22Rv1 (cell line): Measurements from ENCODE around the gene PPIL6.
"Not testable (repeated sequence)": the region's sequence is repeated elsewhere in the genome, so short reads cannot be mapped to it uniquely, and the experiment has no call there.

Experiments used
- H3K27ac ChIP-seq: fragments of 450-650 bp; 2 replicates; pipeline ENCODE4 v1.5.1; 2017
- ZFX ChIP-seq: fragments of 450-650 bp; IDR thresholded peaks from 2 replicates; pipeline ENCODE4 v1.6.1; 2017; ENCODE audit warnings: antibody characterized with exemption, borderline replicate concordance
- TF ChIP-seq, protein P1 (sequence below): fragments of 450-650 bp; IDR thresholded peaks from 2 replicates; pipeline ENCODE4 v1.5.1; 2017; ENCODE audit warnings: mild to moderate bottlenecking

Gene PPIL6

DNA sequence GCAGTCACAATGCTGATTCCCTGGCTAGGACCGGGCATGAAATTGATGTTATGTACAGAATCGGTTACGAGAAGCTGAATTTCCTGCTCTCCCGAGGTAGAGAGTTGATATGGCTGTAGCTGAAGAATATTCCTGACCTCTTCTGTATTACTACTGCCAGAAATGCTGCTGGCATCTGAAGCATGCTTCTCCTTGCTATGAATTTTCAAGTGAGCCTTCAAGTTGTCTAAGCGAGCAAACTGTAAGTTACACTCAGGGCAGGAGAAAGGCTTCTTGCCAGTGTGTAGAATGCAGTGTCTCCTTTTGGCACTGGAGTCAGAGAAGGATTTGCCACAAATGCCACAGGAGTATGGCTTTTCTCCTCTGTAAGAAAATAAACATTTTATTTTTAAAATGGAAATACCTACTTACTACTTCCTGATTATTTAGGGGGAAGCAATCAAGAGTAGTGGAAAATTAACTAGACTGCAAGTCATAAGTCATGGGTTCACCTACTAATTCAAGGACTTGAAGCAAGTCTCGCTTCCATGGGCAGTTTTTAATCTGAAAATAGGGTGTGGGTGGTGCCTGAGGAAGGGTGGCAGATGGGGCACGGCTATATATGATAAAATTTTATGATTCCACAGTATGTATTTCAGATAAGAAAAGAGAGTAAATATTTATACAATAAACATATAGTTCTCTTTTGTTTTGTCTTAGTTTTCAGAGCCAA lies 25.9 kb upstream of the PPIL6 start:
- no peak for TF ChIP-seq ZFX
- TF ChIP-seq, protein P1, sequence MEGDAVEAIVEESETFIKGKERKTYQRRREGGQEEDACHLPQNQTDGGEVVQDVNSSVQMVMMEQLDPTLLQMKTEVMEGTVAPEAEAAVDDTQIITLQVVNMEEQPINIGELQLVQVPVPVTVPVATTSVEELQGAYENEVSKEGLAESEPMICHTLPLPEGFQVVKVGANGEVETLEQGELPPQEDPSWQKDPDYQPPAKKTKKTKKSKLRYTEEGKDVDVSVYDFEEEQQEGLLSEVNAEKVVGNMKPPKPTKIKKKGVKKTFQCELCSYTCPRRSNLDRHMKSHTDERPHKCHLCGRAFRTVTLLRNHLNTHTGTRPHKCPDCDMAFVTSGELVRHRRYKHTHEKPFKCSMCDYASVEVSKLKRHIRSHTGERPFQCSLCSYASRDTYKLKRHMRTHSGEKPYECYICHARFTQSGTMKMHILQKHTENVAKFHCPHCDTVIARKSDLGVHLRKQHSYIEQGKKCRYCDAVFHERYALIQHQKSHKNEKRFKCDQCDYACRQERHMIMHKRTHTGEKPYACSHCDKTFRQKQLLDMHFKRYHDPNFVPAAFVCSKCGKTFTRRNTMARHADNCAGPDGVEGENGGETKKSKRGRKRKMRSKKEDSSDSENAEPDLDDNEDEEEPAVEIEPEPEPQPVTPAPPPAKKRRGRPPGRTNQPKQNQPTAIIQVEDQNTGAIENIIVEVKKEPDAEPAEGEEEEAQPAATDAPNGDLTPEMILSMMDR, result no peak
- no peak overlapping the region for H3K27ac ChIP-seq

GRCh38 chr6:109465772-109466171 lies 25.3 kb upstream of the PPIL6 start:
- H3K27ac ChIP-seq, result no peak overlapping the region

GRCh38 chr6:109461733-109462526 lies 21.5 kb upstream of the PPIL6 start:
- TF ChIP-seq, protein P1, result no peak
- no peak for TF ChIP-seq ZFX
- H3K27ac ChIP-seq, result no peak overlapping the region

More at GRCh38 chr6:109465772-109466171, 25.3 kb upstream of the PPIL6 start:
- no peak for TF ChIP-seq ZFX
- TF ChIP-seq, protein P1, result no peak

DNA sequence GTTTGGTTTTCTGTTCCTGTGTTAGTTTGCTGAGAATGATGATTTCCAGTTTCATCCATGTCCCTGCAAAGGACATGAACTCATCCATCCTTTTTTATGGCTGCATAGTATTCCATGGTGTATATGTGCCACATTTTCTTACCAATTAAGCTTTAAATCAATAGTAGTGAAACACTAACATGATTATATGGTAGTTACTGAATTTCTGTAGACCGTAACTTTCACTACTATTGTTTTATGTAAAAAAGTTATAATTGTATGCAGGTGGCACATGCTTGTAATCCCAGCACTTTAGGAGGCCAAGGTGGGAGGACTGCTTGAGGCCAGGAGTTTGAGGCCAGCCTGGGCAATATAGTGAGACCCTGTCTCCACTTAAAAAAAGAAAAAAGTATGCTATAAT lies 20.8 kb upstream of the PPIL6 start:
- H3K27ac ChIP-seq, result not testable (repeated sequence)

DNA sequence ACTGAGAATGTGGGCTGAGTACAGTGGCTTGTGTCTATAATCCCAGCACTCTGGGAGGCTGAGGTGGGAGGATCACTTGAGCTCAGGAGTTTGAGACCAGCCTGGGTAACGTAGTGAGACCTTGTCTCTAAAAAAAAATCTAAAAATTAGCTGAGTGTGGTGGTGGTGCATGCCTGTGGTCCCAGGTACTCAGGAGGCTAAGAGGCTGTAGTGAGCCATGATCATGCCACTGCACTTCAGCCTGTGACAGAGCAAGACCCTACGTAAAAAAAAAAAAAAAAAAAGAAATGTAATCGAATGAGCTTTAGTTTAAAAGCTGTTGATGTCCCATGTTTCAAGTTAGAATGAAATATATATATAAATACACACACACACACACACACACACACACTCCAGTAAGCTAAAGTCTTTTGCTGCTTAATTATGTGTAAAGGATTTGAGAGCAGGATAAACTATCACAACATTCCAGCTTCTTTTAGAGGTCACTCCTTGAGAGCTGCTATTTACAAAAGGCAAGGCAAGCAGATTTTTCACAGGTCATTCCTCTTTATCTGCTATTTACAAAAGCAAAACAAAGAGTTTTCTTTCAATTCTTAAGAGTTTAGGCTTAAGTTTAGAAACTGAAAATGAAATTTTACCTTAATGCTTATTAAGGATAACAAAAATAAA lies 19.9 kb upstream of the PPIL6 start:
- H3K27ac ChIP-seq, result no peak overlapping the region
- TF ChIP-seq ZFX, result no peak
- TF ChIP-seq, protein P1, result no peak

- no peak overlapping the region for H3K27ac ChIP-seq
- TF ChIP-seq ZFX, result no peak
- TF ChIP-seq, protein P1, result no peak
Measured at GRCh38 chr6:109458774-109459531, 18.5 kb upstream of the PPIL6 start.

DNA sequence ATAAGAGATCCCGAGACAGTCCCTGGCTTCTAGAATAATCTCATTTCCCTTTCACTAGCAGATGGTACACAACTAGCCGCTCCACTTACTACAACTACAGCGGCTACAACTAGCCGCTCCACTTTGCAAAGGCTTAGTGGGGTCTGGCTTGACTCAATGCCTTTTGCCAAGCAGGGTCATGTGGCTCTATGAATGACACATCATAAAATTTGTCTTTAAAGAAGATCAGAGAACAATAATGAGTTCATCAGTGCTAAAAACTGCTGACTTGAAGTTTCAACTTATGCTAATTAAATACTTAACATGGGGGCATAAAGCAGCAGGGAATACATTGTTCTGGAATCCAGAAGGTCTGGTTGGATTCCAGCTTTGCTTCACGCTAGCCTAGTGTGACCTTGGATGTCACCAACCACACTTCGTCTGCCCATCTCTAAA lies 17.2 kb upstream of the PPIL6 start:
- no peak for TF ChIP-seq ZFX
- TF ChIP-seq, protein P1, result no peak
- peak overlapping the region; percentile 35 for H3K27ac ChIP-seq
